ENCODE data around the gene CCL24.
"Not testable (repeated sequence)": the region's sequence is repeated elsewhere in the genome, so short reads cannot be mapped to it uniquely, and the experiment has no call there.

The CCL24 gene, protein sequence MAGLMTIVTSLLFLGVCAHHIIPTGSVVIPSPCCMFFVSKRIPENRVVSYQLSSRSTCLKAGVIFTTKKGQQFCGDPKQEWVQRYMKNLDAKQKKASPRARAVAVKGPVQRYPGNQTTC

DNA sequence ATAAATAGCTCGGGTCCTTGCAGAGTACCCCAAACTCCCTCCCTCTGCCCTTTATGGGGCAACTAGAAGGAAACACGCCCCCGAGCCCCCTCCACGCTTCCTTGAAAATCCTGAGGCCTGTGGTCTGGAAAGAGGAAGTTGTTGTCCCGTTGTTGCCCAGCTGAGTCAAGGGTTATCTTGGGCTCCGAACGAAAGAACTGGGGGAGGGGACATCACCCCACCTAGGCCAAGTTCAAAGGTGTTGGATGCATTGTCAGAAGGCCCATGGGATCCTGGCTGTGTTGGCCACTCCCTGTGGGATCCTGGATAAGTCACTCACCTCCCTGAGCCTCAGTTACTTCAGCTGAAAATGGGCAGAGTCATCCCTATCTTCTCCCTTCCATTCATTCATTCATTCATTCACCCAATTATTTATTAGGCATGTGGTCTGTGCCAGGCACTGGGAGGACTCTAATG lies at the start of gene CCL24:
CCL24 (minus strand) TSS at position 26 of the 456 bp plus-strand sequence. CDS start 91 bp downstream, outside the sequence.
- DNase-seq, result peak; percentile 82

GRCh38 chr7:75861636-75862035 lies 48.0 kb upstream of the CCL24 start:
- no peak for DNase-seq

GRCh38 chr7:75858410-75858809 lies 44.8 kb upstream of the CCL24 start:
- DNase-seq, result no peak

GRCh38 chr7:75856536-75856935 lies 42.9 kb upstream of the CCL24 start:
- peak; percentile 74 for DNase-seq

DNA sequence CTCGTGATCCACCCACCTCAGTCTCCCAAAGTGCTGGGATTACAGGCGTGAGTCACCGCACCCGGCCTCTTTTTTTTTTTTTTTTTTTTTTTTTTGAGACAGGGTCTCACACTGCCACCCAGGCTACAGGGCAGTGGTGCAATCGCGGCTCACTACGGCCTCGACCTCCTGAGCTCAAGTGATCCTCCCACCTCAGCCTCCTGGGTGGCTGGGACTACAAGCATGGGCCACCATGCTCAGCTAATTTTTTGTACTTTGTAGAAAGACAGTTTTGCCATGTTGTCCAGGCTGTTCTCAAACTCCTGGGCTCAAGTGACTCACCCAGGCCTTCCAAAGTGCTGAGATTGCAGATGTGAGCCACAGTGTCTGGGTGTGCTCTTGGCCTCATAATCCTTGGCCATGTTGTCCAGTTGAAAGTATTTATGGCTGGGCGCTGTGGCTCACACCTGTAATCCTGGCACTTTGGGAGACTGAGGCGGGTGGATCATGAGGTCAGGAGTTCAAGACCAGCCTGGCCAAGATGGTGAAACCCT lies 41.3 kb upstream of the CCL24 start:
- DNase-seq, result not testable (repeated sequence)

DNA sequence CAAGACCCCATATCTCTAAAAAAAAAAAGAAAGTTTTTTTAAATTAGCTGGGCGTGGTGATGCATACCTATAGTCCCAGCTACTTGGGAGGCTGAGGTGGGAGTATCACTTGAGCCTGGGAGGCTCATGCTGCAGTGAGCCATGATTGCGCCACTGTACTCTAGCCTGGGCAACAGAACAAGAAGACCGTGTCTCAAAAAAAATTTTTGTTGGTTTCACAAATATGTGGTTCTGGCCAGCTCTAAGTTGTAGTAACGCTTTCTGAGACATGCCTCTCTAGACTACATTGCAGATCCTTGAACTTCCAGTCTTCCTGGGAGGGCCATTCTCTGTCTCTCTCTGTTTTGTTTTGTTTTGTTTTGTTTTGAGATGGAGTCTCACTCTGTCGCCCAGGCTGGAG lies 40.6 kb upstream of the CCL24 start:
- no peak for DNase-seq

DNA sequence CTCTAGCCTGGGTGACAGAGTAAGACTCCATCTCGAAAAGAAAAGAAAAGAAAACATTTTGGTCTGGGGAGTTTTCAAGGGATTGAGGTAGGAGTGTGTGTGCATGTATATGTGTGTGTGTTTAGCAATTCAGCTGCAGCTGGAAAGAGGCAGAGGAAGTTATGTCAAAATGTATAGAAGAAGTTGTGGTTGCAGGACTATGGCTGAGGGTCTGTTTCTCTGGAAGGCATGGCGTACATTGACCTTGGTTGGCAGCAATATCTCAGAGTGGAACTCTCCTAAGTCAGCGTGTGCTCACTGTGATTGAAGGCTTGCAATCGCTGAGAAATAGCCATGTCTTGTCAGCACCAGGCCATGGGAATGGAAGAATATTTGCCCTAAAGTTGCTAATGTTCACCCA lies 36.6 kb upstream of the CCL24 start:
- DNase-seq, result no peak

- no peak for DNase-seq
Observed at GRCh38 chr7:75849573-75849972, 36.0 kb upstream of the CCL24 start.

GRCh38 chr7:75847707-75848106 lies 34.1 kb upstream of the CCL24 start:
- DNase-seq, result no peak

DNA sequence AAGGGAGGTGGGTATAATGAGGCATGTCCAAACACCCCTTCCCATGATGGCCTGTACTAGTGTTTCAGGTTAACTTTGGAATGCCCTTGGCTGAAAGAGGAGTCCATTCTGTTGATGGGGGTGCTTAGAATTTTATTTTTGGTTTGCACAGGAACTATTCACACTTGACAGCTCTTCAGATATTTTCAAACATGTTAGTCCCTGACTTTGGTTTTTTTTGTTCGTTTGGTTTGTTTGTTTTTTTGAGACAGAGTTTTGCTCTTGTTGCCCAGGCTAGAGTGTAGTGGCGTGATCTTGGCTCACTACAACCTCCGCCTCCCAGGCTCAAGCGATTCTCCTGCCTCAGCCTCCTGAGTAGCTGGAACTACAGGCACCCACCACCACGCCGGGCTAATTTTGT lies 31.5 kb upstream of the CCL24 start:
- not testable (repeated sequence) for DNase-seq

- DNase-seq, result no peak
Observed at GRCh38 chr7:75844158-75844557, 30.6 kb upstream of the CCL24 start.

- DNase-seq, result no peak
Observed at GRCh38 chr7:75843613-75844116, 30.1 kb upstream of the CCL24 start.

GRCh38 chr7:75842836-75843446 lies 29.3 kb upstream of the CCL24 start:
- peak; percentile 77 for DNase-seq

DNA sequence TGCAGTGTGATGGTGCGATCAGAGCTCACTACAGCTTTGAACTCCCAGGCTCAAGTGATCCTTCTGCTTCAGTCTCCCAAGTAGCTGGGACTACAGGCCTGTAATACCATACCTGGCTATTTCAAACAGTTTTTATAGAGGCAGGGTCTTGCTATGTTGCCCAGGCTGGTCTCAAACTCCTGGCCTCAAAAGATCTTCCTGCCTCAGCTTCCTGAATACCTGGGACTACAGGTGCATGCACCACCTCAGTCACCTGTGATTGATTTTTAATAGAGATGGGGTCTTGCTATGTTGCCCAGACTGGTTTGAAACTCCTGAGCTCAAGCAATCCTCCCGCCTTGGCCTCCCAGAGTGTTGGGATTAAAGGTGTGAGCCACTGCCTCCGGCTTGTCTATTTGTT lies 26.4 kb upstream of the CCL24 start:
- no peak for DNase-seq

- not testable (repeated sequence) for DNase-seq
Observed at GRCh38 chr7:75838281-75838930, 24.8 kb upstream of the CCL24 start.

DNA sequence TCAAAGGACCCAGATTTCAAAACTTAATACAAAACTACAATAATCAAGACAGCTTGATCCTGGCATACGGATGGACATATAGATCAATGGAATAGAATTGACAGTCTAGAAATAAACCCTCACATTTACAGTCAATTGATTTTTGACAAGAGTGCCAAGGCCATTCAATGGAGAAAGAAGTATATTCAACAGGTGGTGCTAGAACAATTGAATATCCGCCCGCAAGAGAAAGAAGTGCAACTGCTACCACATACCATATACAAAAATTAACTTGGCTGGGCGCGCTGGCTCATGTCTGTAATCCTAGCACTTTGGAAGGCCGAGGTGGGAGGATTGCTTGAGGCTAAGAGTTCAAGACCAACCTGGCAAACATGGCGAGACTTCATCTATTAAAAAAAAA lies 23.2 kb upstream of the CCL24 start:
- no peak for DNase-seq

GRCh38 chr7:75835688-75836285 lies 22.2 kb upstream of the CCL24 start:
- DNase-seq, result no peak

DNA sequence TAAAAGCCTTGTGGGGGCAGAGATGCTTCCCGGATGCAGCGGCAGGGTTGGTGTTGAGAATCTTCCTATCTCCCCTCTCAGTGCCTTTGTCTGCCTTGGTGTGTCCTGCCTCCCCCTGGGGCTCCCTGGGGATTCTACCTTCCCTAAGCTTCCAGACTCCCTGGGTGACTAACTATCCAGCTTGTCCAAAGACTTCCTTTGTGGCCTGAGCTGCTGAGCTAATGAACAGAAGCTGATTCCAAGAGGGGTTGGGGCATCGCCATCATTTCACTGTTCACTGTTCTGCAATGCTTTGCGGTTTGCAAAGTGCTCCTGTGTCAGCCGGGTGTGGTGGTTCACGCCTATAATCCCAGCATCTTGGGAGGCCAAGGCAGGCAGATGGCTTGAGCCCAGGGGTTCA lies 20.1 kb upstream of the CCL24 start:
- DNase-seq, result not testable (repeated sequence)

- DNase-seq, result no peak
Observed at GRCh38 chr7:75830978-75831377, 17.4 kb upstream of the CCL24 start.

DNA sequence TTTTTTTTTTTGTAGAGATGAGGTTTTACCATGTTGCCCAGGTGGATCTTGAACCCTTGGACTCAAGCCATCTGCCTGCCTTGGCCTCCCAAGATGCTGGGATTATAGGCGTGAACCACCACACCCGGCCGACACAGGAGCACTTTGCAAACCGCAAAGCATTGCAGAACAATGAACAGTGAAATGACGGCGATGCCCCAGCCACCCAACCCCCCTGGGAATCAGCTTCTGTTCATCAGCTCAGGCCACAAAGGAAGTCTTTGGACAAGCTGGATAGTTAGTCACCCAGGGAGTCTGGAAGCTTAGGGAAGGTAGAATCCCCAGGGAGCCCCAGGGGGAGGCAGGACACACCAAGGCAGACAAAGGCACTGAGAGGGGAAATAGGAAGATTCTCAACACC lies 16.1 kb upstream of the CCL24 start:
- not testable (repeated sequence) for DNase-seq

GRCh38 chr7:75823198-75823910 lies 9.7 kb upstream of the CCL24 start:
- DNase-seq, result no peak

DNA sequence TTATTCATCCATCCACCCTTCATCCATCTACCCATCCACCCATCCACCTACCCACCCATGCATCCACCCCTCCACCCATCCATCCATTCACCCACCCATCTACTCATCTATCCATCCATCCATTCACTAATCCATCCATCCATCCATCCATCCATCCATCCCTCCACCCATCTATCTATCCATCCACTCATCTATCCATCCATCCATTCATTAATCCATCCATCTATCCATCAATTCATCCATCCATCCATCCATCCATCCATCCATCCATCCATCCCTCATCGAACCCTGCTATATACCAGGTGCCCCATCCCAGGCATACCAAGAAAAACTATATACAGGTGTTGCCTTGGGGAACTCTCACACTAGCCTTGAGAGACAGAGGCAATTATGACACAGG lies 7.1 kb upstream of the CCL24 start:
- DNase-seq, result no peak

GRCh38 chr7:75819711-75820110 lies 6.1 kb upstream of the CCL24 start:
- peak; percentile 28 for DNase-seq
